ENCODE data around the gene FABP3.
"Not testable (repeated sequence)": the region's sequence is repeated elsewhere in the genome, so short reads cannot be mapped to it uniquely, and the experiment has no call there.

The FABP3 gene

GRCh38 chr1:31390071-31390470 is 17.2 kb upstream of the FABP3 start:
- H3K9me3 ChIP-seq (ENCODE audit: control extremely low read depth in 1 of 5, control insufficient read depth in 4 of 5, insufficient read depth in 2 of 5, low read depth in 1 of 5, low read length in 4 of 5): no peaks in the 10 kb centered on the region
- H3K4me1 ChIP-seq (ENCODE audit: control extremely low read depth in 1 of 4, control insufficient read depth in 4 of 4, insufficient read depth in 4 of 4, low read length in 3 of 4): peaks cover 4 to 10% (median 8%) of the 10 kb centered on the region in 4 experiments
- no peak for DNase-seq
- POLR2A ChIA-PET: no interaction called here
- CTCF ChIA-PET: interaction anchor here (0.6 to 2.4 kb wide), 4 partner anchors 29 to 159 kb away, joined by 3 to 13 read pairs (median 8); no protein-coding TSS in a partner anchor
- WGBS (ENCODE audit: insufficient coverage): 98% methylated on average over 5 of the region's 7 CpGs
- no peak overlapping the region for H3K27ac ChIP-seq (ENCODE audit: insufficient read depth in 1 of 2, low read depth in 1 of 2, low read length in 2 of 2, poor library complexity in 1 of 2, severe bottlenecking in 2 of 2)
- H3K4me3 ChIP-seq (ENCODE audit: control insufficient read depth in 1 of 7, extremely low read depth in 1 of 7, insufficient read depth in 4 of 7, low read depth in 2 of 7, low read length in 6 of 7): no peak overlapping the region
- H3K36me3 ChIP-seq (ENCODE audit: control insufficient read depth in 4 of 4, insufficient read depth in 4 of 4, low read length in 3 of 4): no peaks in the 10 kb centered on the region
- no peaks in the 10 kb centered on the region for H3K27me3 ChIP-seq (replicated peaks in 2 of 5; ENCODE audit: control insufficient read depth in 4 of 5, insufficient read depth in 5 of 5, low read length in 4 of 5)

- ChIA-PET POLR2A (no interaction called here), CTCF (interaction anchor here (2.3 to 2.4 kb wide), 2 partner anchors 33 to 159 kb away, joined by 12 to 13 read pairs; no protein-coding TSS in a partner anchor)
- H3K36me3 ChIP-seq (ENCODE audit: control insufficient read depth in 4 of 4, insufficient read depth in 4 of 4, low read length in 3 of 4): no peaks in the 10 kb centered on the region
- DNase-seq: no peak
- no peak overlapping the region for H3K27ac ChIP-seq (ENCODE audit: insufficient read depth in 1 of 2, low read depth in 1 of 2, low read length in 2 of 2, poor library complexity in 1 of 2, severe bottlenecking in 2 of 2)
- H3K4me3 ChIP-seq (ENCODE audit: control insufficient read depth in 1 of 7, extremely low read depth in 1 of 7, insufficient read depth in 4 of 7, low read depth in 2 of 7, low read length in 6 of 7): no peak overlapping the region
- peaks cover 4 to 5% (median 5%) of the 10 kb centered on the region in 4 experiments for H3K4me1 ChIP-seq (ENCODE audit: control extremely low read depth in 1 of 4, control insufficient read depth in 4 of 4, insufficient read depth in 4 of 4, low read length in 3 of 4)
- H3K27me3 ChIP-seq (replicated peaks in 2 of 5; ENCODE audit: control insufficient read depth in 4 of 5, insufficient read depth in 5 of 5, low read length in 4 of 5): no peaks in the 10 kb centered on the region
- H3K9me3 ChIP-seq (ENCODE audit: control extremely low read depth in 1 of 5, control insufficient read depth in 4 of 5, insufficient read depth in 2 of 5, low read depth in 1 of 5, low read length in 4 of 5): no peaks in the 10 kb centered on the region
- WGBS (ENCODE audit: insufficient coverage): 100% methylated on average over 1 of the region's 7 CpGs
These were observed 16.7 kb upstream of the FABP3 start for GRCh38 chr1:31389616-31390015.

GRCh38 chr1:31387612-31388011 is 14.7 kb upstream of the FABP3 start:
- WGBS (ENCODE audit: insufficient coverage): 94% methylated on average over 4 of the region's 10 CpGs

GRCh38 chr1:31386576-31387243 is 13.8 kb upstream of the FABP3 start:
- H3K27me3 ChIP-seq (replicated peaks in 2 of 5; ENCODE audit: control insufficient read depth in 4 of 5, insufficient read depth in 5 of 5, low read length in 4 of 5); H3K4me3 ChIP-seq (ENCODE audit: control insufficient read depth in 1 of 7, extremely low read depth in 1 of 7, insufficient read depth in 4 of 7, low read depth in 2 of 7, low read length in 6 of 7); DNase-seq; H3K27ac ChIP-seq (ENCODE audit: insufficient read depth in 1 of 2, low read depth in 1 of 2, low read length in 2 of 2, poor library complexity in 1 of 2, severe bottlenecking in 2 of 2); POLR2A ChIA-PET; H3K4me1 ChIP-seq (ENCODE audit: control extremely low read depth in 1 of 4, control insufficient read depth in 4 of 4, insufficient read depth in 4 of 4, low read length in 3 of 4); H3K36me3 ChIP-seq (ENCODE audit: control insufficient read depth in 4 of 4, insufficient read depth in 4 of 4, low read length in 3 of 4); H3K9me3 ChIP-seq (ENCODE audit: control extremely low read depth in 1 of 5, control insufficient read depth in 4 of 5, insufficient read depth in 2 of 5, low read depth in 1 of 5, low read length in 4 of 5): not testable (repeated sequence)
- CTCF ChIA-PET: interaction anchor here (1.2 kb wide), 1 partner anchor 8 kb away, joined by 4 read pairs; no protein-coding TSS in a partner anchor
- 75% methylated on average over 2 of the region's 8 CpGs for WGBS (ENCODE audit: insufficient coverage)

More at GRCh38 chr1:31387612-31388011, 14.7 kb upstream of the FABP3 start:
- H3K9me3 ChIP-seq (ENCODE audit: control extremely low read depth in 1 of 5, control insufficient read depth in 4 of 5, insufficient read depth in 2 of 5, low read depth in 1 of 5, low read length in 4 of 5): no peaks in the 10 kb centered on the region
- H3K36me3 ChIP-seq (ENCODE audit: control insufficient read depth in 4 of 4, insufficient read depth in 4 of 4, low read length in 3 of 4): no peaks in the 10 kb centered on the region
- no peak for DNase-seq
- H3K27me3 ChIP-seq (replicated peaks in 2 of 5; ENCODE audit: control insufficient read depth in 4 of 5, insufficient read depth in 5 of 5, low read length in 4 of 5): no peaks in the 10 kb centered on the region
- H3K4me1 ChIP-seq (ENCODE audit: control extremely low read depth in 1 of 4, control insufficient read depth in 4 of 4, insufficient read depth in 4 of 4, low read length in 3 of 4): no peaks in the 10 kb centered on the region
- H3K4me3 ChIP-seq (ENCODE audit: control insufficient read depth in 1 of 7, extremely low read depth in 1 of 7, insufficient read depth in 4 of 7, low read depth in 2 of 7, low read length in 6 of 7): no peak overlapping the region
- no peak overlapping the region for H3K27ac ChIP-seq (ENCODE audit: insufficient read depth in 1 of 2, low read depth in 1 of 2, low read length in 2 of 2, poor library complexity in 1 of 2, severe bottlenecking in 2 of 2)
- POLR2A ChIA-PET: no interaction called here
- CTCF ChIA-PET: no interaction called here

GRCh38 chr1:31383967-31384366 is 11.1 kb upstream of the FABP3 start:
- Histone ChIP-seq H3K4me1 (ENCODE audit: control extremely low read depth in 1 of 4, control insufficient read depth in 4 of 4, insufficient read depth in 4 of 4, low read length in 3 of 4) (no peaks in the 10 kb centered on the region), H3K27ac (ENCODE audit: insufficient read depth in 1 of 2, low read depth in 1 of 2, low read length in 2 of 2, poor library complexity in 1 of 2, severe bottlenecking in 2 of 2) (no peak overlapping the region), H3K36me3 (ENCODE audit: control insufficient read depth in 4 of 4, insufficient read depth in 4 of 4, low read length in 3 of 4) (no peaks in the 10 kb centered on the region), H3K27me3 (replicated peaks in 2 of 5; ENCODE audit: control insufficient read depth in 4 of 5, insufficient read depth in 5 of 5, low read length in 4 of 5) (peaks cover 0 to 2% (median 0%) of the 10 kb centered on the region in 5 experiments), H3K9me3 (ENCODE audit: control extremely low read depth in 1 of 5, control insufficient read depth in 4 of 5, insufficient read depth in 2 of 5, low read depth in 1 of 5, low read length in 4 of 5) (no peaks in the 10 kb centered on the region), H3K4me3 (ENCODE audit: control insufficient read depth in 1 of 7, extremely low read depth in 1 of 7, insufficient read depth in 4 of 7, low read depth in 2 of 7, low read length in 6 of 7) (no peak overlapping the region)
- 100% methylated on average over 1 of the region's 1 CpG for WGBS (ENCODE audit: insufficient coverage)
- CTCF ChIA-PET: interaction anchor here (1.3 to 1.6 kb wide), 2 partner anchors 10 kb away, joined by 5 to 9 read pairs; partner anchors contain the start of gene FABP3
- DNase-seq: peak in 1 of 3 donors; percentile 26
- POLR2A ChIA-PET: no interaction called here

- Histone ChIP-seq H3K27ac (ENCODE audit: insufficient read depth in 1 of 2, low read depth in 1 of 2, low read length in 2 of 2, poor library complexity in 1 of 2, severe bottlenecking in 2 of 2) (no peak overlapping the region), H3K4me3 (ENCODE audit: control insufficient read depth in 1 of 7, extremely low read depth in 1 of 7, insufficient read depth in 4 of 7, low read depth in 2 of 7, low read length in 6 of 7) (no peak overlapping the region), H3K36me3 (ENCODE audit: control insufficient read depth in 4 of 4, insufficient read depth in 4 of 4, low read length in 3 of 4) (no peaks in the 10 kb centered on the region), H3K27me3 (replicated peaks in 2 of 5; ENCODE audit: control insufficient read depth in 4 of 5, insufficient read depth in 5 of 5, low read length in 4 of 5) (peaks cover 0 to 2% (median 0%) of the 10 kb centered on the region in 5 experiments), H3K9me3 (ENCODE audit: control extremely low read depth in 1 of 5, control insufficient read depth in 4 of 5, insufficient read depth in 2 of 5, low read depth in 1 of 5, low read length in 4 of 5) (no peaks in the 10 kb centered on the region), H3K4me1 (ENCODE audit: control extremely low read depth in 1 of 4, control insufficient read depth in 4 of 4, insufficient read depth in 4 of 4, low read length in 3 of 4) (no peaks in the 10 kb centered on the region)
- DNase-seq: no peak
- 100% methylated on average over 2 of the region's 3 CpGs for WGBS (ENCODE audit: insufficient coverage)
- ChIA-PET POLR2A (no interaction called here), CTCF (interaction anchor here (1.3 kb wide), 1 partner anchor 12 kb away, joined by 5 read pairs; no protein-coding TSS in a partner anchor)
These were observed 9.6 kb upstream of the FABP3 start for GRCh38 chr1:31382379-31382989.

All from common myeloid progenitor, CD34-positive (primary cell).